Common myeloid progenitor, CD34-positive (primary cell): ENCODE results near the gene PPP2R5C.

Experiments used
- CTCF ChIA-PET: fragments of 350-600 bp; sonication (Branson Sonifier 250); formaldehyde crosslinking; loops from one replicate; lab custom pipeline; 2021; ENCODE audit warnings: antibody characterized with exemption; lab: Charles Lee
- POLR2A ChIA-PET: fragments of 350-600 bp; sonication (Branson Sonifier 250); formaldehyde crosslinking; loops from one replicate; lab custom pipeline; 2021; ENCODE audit warnings: antibody characterized with exemption; lab: Charles Lee
- DNase-seq, 3 donors: peaks; one replicate each; pipeline versions ENCODE4 v3.0.0 to v3.0.0-alpha.2; 2013
- H3K27ac ChIP-seq, 2 experiments: 1 replicate in 1 of 2; 2 replicates in 1 of 2; pipeline ENCODE4 v1.7.0; 2013; ENCODE audit warnings: inconsistent platforms in 2 of 2, low read length in 2 of 2, mild to moderate bottlenecking in 2 of 2, low read depth in 1 of 2, moderate library complexity in 1 of 2; ENCODE audit not compliant: severe bottlenecking in 2 of 2, insufficient read depth in 1 of 2, poor library complexity in 1 of 2
- H3K27me3 ChIP-seq, 5 experiments: replicated peaks in 2 of 5; 1 replicate in 3 of 5; 2 replicates in 2 of 5; pipeline versions ENCODE4 v1.6.1 to v1.7.0; 2013; ENCODE audit warnings: low read length in 4 of 5, mild to moderate bottlenecking in 2 of 5, moderate library complexity in 2 of 5, inconsistent platforms in 1 of 5; ENCODE audit not compliant: insufficient read depth in 5 of 5, control insufficient read depth in 4 of 5
- H3K36me3 ChIP-seq, 4 experiments: 1 replicate in 2 of 4; 2 replicates in 2 of 4; pipeline versions ENCODE4 v1.6.1 to v1.7.0; 2013; ENCODE audit warnings: low read length in 3 of 4, control low read depth in 1 of 4, mild to moderate bottlenecking in 1 of 4; ENCODE audit not compliant: control insufficient read depth in 4 of 4, insufficient read depth in 4 of 4
- H3K4me1 ChIP-seq, 4 experiments: 1 replicate in 3 of 4; 2 replicates in 1 of 4; pipeline versions ENCODE4 v1.6.1 to v1.7.1; 2013; ENCODE audit warnings: low read length in 3 of 4, mild to moderate bottlenecking in 3 of 4, control low read depth in 1 of 4, inconsistent platforms in 1 of 4, moderate library complexity in 1 of 4; ENCODE audit not compliant: control insufficient read depth in 4 of 4, insufficient read depth in 4 of 4; ENCODE audit errors: control extremely low read depth in 1 of 4
- H3K4me3 ChIP-seq, 7 experiments: 1 replicate in 4 of 7; 2 replicates in 3 of 7; pipeline versions ENCODE4 v1.5.1 to v1.7.0; 2013; ENCODE audit warnings: mild to moderate bottlenecking in 7 of 7, low read length in 6 of 7, moderate library complexity in 6 of 7, inconsistent platforms in 2 of 7, low read depth in 2 of 7, control low read depth in 1 of 7; ENCODE audit not compliant: insufficient read depth in 4 of 7, control insufficient read depth in 1 of 7; ENCODE audit errors: extremely low read depth in 1 of 7
- H3K9me3 ChIP-seq, 5 experiments: 1 replicate in 4 of 5; 2 replicates in 1 of 5; pipeline versions ENCODE4 v1.6.1 to v1.7.1; 2013; ENCODE audit warnings: low read length in 4 of 5, mild to moderate bottlenecking in 2 of 5, inconsistent platforms in 1 of 5, low read depth in 1 of 5, moderate library complexity in 1 of 5; ENCODE audit not compliant: control insufficient read depth in 4 of 5, insufficient read depth in 2 of 5; ENCODE audit errors: control extremely low read depth in 1 of 5
- WGBS: methylation state at CpG from one replicate; pipeline ENCODE4 v1.1.5; 2013; ENCODE audit not compliant: insufficient coverage; 5-methylcytosine and 5-hydroxymethylcytosine counted together

Gene PPP2R5C

GRCh38 chr14:101775826-101776225 is 14.3 kb downstream of the PPP2R5C start:
- WGBS = 100% methylated on average over 3 of the region's 10 CpGs
- POLR2A ChIA-PET = no interaction called here
- no peak overlapping the region for H3K27ac ChIP-seq
- no peaks in the 10 kb centered on the region for H3K36me3 ChIP-seq
- CTCF ChIA-PET = no interaction called here
- peaks cover 0 to 25% (median 16%) of the 10 kb centered on the region in 5 experiments for H3K27me3 ChIP-seq
- DNase-seq = no peak
- H3K9me3 ChIP-seq = peaks cover 0 to 3% (median 0%) of the 10 kb centered on the region in 5 experiments
- no peak overlapping the region for H3K4me3 ChIP-seq
- H3K4me1 ChIP-seq = peaks cover 0 to 2% (median under 1%) of the 10 kb centered on the region in 4 experiments

- CTCF ChIA-PET = interaction anchor here (0.6 kb wide), 1 partner anchor 91 kb away, joined by 3 read pairs; no protein-coding TSS in a partner anchor
Observed at GRCh38 chr14:101776344-101776743, 14.8 kb downstream of the PPP2R5C start.

GRCh38 chr14:101780390-101780789 is 18.9 kb downstream of the PPP2R5C start:
- ChIA-PET CTCF (interaction anchor here (0.7 to 1.2 kb wide), 2 partner anchors 9 to 12 kb away, joined by 3 to 6 read pairs; no protein-coding TSS in a partner anchor), POLR2A (no interaction called here)
- Histone ChIP-seq H3K9me3 (peaks cover 0 to 3% (median 1%) of the 10 kb centered on the region in 5 experiments), H3K27me3 (peaks cover 0 to 38% (median 16%) of the 10 kb centered on the region in 5 experiments), H3K36me3 (no peaks in the 10 kb centered on the region), H3K4me3 (no peak overlapping the region), H3K4me1 (peaks cover 0 to 11% (median 5%) of the 10 kb centered on the region in 4 experiments), H3K27ac (no peak overlapping the region)
- WGBS = 86% methylated on average over 11 of the region's 11 CpGs
- no peak for DNase-seq

More at GRCh38 chr14:101776344-101776743, 14.8 kb downstream of the PPP2R5C start:
- WGBS = 81% methylated on average over 3 of the region's 6 CpGs
- DNase-seq = no peak
- peaks cover 0 to 6% (median 3%) of the 10 kb centered on the region in 4 experiments for H3K4me1 ChIP-seq
- H3K27me3 ChIP-seq = peaks cover 0 to 31% (median 16%) of the 10 kb centered on the region in 5 experiments
- H3K36me3 ChIP-seq = no peaks in the 10 kb centered on the region
- H3K4me3 ChIP-seq = no peak overlapping the region
- peaks cover 0 to 3% (median 0%) of the 10 kb centered on the region in 5 experiments for H3K9me3 ChIP-seq
- POLR2A ChIA-PET = no interaction called here
- no peak overlapping the region for H3K27ac ChIP-seq

- no peak for DNase-seq
- POLR2A ChIA-PET = no interaction called here
- Histone ChIP-seq H3K4me3 (peak overlapping the region in 3 of 7 experiments; percentile 61 to 74 (median 66)), H3K36me3 (no peaks in the 10 kb centered on the region), H3K9me3 (peaks cover 0 to 3% (median 1%) of the 10 kb centered on the region in 5 experiments), H3K27ac (no peak overlapping the region), H3K27me3 (peaks cover 0 to 38% (median 16%) of the 10 kb centered on the region in 5 experiments), H3K4me1 (peaks cover 0 to 11% (median 5%) of the 10 kb centered on the region in 4 experiments)
- 12% methylated on average over 14 of the region's 15 CpGs for WGBS
- CTCF ChIA-PET = interaction anchor here (0.7 to 1.2 kb wide), 2 partner anchors 9 to 11 kb away, joined by 3 to 6 read pairs; no protein-coding TSS in a partner anchor
Observed at GRCh38 chr14:101780887-101781239, 19.4 kb downstream of the PPP2R5C start.

- peaks cover 0 to 11% (median 5%) of the 10 kb centered on the region in 4 experiments for H3K4me1 ChIP-seq
- POLR2A ChIA-PET = no interaction called here
- H3K9me3 ChIP-seq = peaks cover 0 to 3% (median 1%) of the 10 kb centered on the region in 5 experiments
- peak overlapping the region in 6 of 7 experiments; percentile 25 to 74 (median 46) for H3K4me3 ChIP-seq
- no peak overlapping the region for H3K27ac ChIP-seq
- peak in 2 of 3 donors; percentile 33 to 43 for DNase-seq
- no peaks in the 10 kb centered on the region for H3K36me3 ChIP-seq
- CTCF ChIA-PET = interaction anchor here (1.2 kb wide), 1 partner anchor 10 kb away, joined by 6 read pairs; no protein-coding TSS in a partner anchor
- WGBS = under 1% methylated on average over 51 of the region's 67 CpGs
- peaks cover 0 to 38% (median 16%) of the 10 kb centered on the region in 5 experiments for H3K27me3 ChIP-seq
Observed at GRCh38 chr14:101781240-101782061, 19.9 kb downstream of the PPP2R5C start.

GRCh38 chr14:101783260-101784016 is 21.9 kb downstream of the PPP2R5C start:
- POLR2A ChIA-PET = no interaction called here
- H3K9me3 ChIP-seq = peaks cover 0 to 2% (median 0%) of the 10 kb centered on the region in 5 experiments
- H3K27me3 ChIP-seq = peaks cover 0 to 37% (median 16%) of the 10 kb centered on the region in 5 experiments
- H3K36me3 ChIP-seq = no peaks in the 10 kb centered on the region
- DNase-seq = no peak
- 98% methylated on average over 12 of the region's 12 CpGs for WGBS
- peaks cover 0 to 11% (median 5%) of the 10 kb centered on the region in 4 experiments for H3K4me1 ChIP-seq
- no peak overlapping the region for H3K4me3 ChIP-seq
- CTCF ChIA-PET = interaction anchor here (0.6 to 1.8 kb wide), 5 partner anchors 9 to 733 kb away, joined by 3 to 7 read pairs (median 3); no protein-coding TSS in a partner anchor
- no peak overlapping the region for H3K27ac ChIP-seq
